ENCODE results near the gene DMD.

DNA sequence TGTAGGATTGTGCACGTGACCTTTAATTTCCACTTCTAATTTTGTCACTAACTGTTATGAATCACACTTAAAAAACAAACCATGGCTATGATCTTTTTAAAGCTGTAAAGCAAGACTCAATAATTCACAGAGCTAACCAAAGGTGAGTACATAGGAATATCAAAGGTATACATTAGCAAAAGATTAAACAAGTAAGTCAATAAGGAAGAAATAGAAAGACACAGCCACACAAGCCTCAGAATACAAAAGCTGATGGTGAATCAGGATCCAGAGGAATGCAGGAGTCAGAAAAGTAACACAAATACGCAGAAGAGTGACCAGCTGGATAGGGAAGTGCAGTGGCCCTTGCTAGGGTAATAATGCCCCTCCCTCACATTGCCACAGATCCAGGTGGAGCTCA lies 943.6 kb downstream of the DMD start:
- TF ChIP-seq CTCF (IDR thresholded peaks at IDR 0.05) (no peak), EZH2 (IDR thresholded peaks at IDR 0.05; ENCODE audit: borderline replicate concordance, insufficient read depth, low read depth, low read length, poor library complexity, severe bottlenecking) (no peak)
